IPS-15b (cell line): Measurements from ENCODE around the gene MYMX.

Experiments used
- H3K27me3 ChIP-seq: one replicate; pipeline ENCODE4 v1.6.1; 2013; ENCODE audit warnings: low read length; ENCODE audit not compliant: control insufficient read depth, insufficient read depth
- H3K36me3 ChIP-seq: one replicate; pipeline ENCODE4 v1.6.1; 2013; ENCODE audit warnings: low read length; ENCODE audit not compliant: control insufficient read depth, insufficient read depth
- H3K4me1 ChIP-seq: one replicate; pipeline ENCODE4 v1.6.1; 2013; ENCODE audit warnings: mild to moderate bottlenecking, low read length; ENCODE audit not compliant: control insufficient read depth, insufficient read depth
- H3K4me3 ChIP-seq: one replicate; pipeline ENCODE4 v1.5.1; 2013; ENCODE audit warnings: low read depth, low read length
- H3K9ac ChIP-seq: one replicate; pipeline ENCODE4 v1.6.1; 2013; ENCODE audit warnings: low read depth, mild to moderate bottlenecking, low read length
- H3K9me3 ChIP-seq: one replicate; pipeline ENCODE4 v1.6.1; 2013; ENCODE audit warnings: mild to moderate bottlenecking, low read length; ENCODE audit not compliant: control insufficient read depth, insufficient read depth

Gene MYMX

GRCh38 chr6:44203955-44204354 is 12.8 kb upstream of the MYMX start:
- Histone ChIP-seq H3K4me1 (peaks cover 26% of the 10 kb centered on the region), H3K27me3 (no peaks in the 10 kb centered on the region), H3K9ac (no peak overlapping the region), H3K36me3 (no peaks in the 10 kb centered on the region), H3K4me3 (no peak overlapping the region), H3K9me3 (no peaks in the 10 kb centered on the region)

GRCh38 chr6:44207966-44208365 is 8.8 kb upstream of the MYMX start:
- no peaks in the 10 kb centered on the region for H3K36me3 ChIP-seq
- H3K4me3 ChIP-seq, result no peak overlapping the region
- H3K9ac ChIP-seq, result no peak overlapping the region
- no peaks in the 10 kb centered on the region for H3K27me3 ChIP-seq
- peaks cover 12% of the 10 kb centered on the region for H3K4me1 ChIP-seq
- no peaks in the 10 kb centered on the region for H3K9me3 ChIP-seq

- no peak overlapping the region for H3K4me3 ChIP-seq
- peaks cover 8% of the 10 kb centered on the region for H3K4me1 ChIP-seq
- no peaks in the 10 kb centered on the region for H3K36me3 ChIP-seq
- no peaks in the 10 kb centered on the region for H3K27me3 ChIP-seq
- no peak overlapping the region for H3K9ac ChIP-seq
- no peaks in the 10 kb centered on the region for H3K9me3 ChIP-seq
These were observed 5.4 kb upstream of the MYMX start for GRCh38 chr6:44211284-44211683.

- peaks cover 19% of the 10 kb centered on the region for H3K4me1 ChIP-seq
- no peak overlapping the region for H3K4me3 ChIP-seq
- H3K36me3 ChIP-seq, result no peaks in the 10 kb centered on the region
- no peaks in the 10 kb centered on the region for H3K9me3 ChIP-seq
- H3K27me3 ChIP-seq, result no peaks in the 10 kb centered on the region
- H3K9ac ChIP-seq, result no peak overlapping the region
These were observed 2.4 kb upstream of the MYMX start for GRCh38 chr6:44214307-44214706.

GRCh38 chr6:44217332-44218143 is 812 bp downstream of the MYMX start:
- Histone ChIP-seq H3K9ac (no peak overlapping the region), H3K9me3 (no peaks in the 10 kb centered on the region), H3K4me1 (peaks cover 26% of the 10 kb centered on the region)

GRCh38 chr6:44219053-44219814 is 2.5 kb downstream of the MYMX start:
- no peaks in the 10 kb centered on the region for H3K36me3 ChIP-seq
- H3K4me3 ChIP-seq, result peak overlapping the region; percentile 64
- peak overlapping the region; percentile 85 for H3K9ac ChIP-seq
- H3K4me1 ChIP-seq, result peaks cover 26% of the 10 kb centered on the region
- H3K9me3 ChIP-seq, result no peaks in the 10 kb centered on the region
- no peaks in the 10 kb centered on the region for H3K27me3 ChIP-seq

More at GRCh38 chr6:44217332-44218143, 812 bp downstream of the MYMX start:
- Histone ChIP-seq H3K36me3 (no peaks in the 10 kb centered on the region), H3K27me3 (no peaks in the 10 kb centered on the region), H3K4me3 (no peak overlapping the region)

GRCh38 chr6:44219815-44220784 is 3.4 kb downstream of the MYMX start:
- H3K27me3 ChIP-seq, result no peaks in the 10 kb centered on the region
- no peaks in the 10 kb centered on the region for H3K9me3 ChIP-seq
- H3K4me3 ChIP-seq, result peak overlapping the region; percentile 31
- H3K4me1 ChIP-seq, result peaks cover 29% of the 10 kb centered on the region
- no peaks in the 10 kb centered on the region for H3K36me3 ChIP-seq
- no peak overlapping the region for H3K9ac ChIP-seq

GRCh38 chr6:44220913-44221290 is 4.2 kb downstream of the MYMX start:
- no peak overlapping the region for H3K4me3 ChIP-seq
- H3K9me3 ChIP-seq, result no peaks in the 10 kb centered on the region
- no peaks in the 10 kb centered on the region for H3K36me3 ChIP-seq
- no peaks in the 10 kb centered on the region for H3K27me3 ChIP-seq
- H3K4me1 ChIP-seq, result peaks cover 35% of the 10 kb centered on the region
- no peak overlapping the region for H3K9ac ChIP-seq

- H3K4me1 ChIP-seq, result peaks cover 37% of the 10 kb centered on the region
- H3K9ac ChIP-seq, result no peak overlapping the region
- no peak overlapping the region for H3K4me3 ChIP-seq
- H3K36me3 ChIP-seq, result no peaks in the 10 kb centered on the region
- H3K9me3 ChIP-seq, result no peaks in the 10 kb centered on the region
- no peaks in the 10 kb centered on the region for H3K27me3 ChIP-seq
These were observed 4.7 kb downstream of the MYMX start for GRCh38 chr6:44221291-44221960.

GRCh38 chr6:44221961-44222335 is 5.2 kb downstream of the MYMX start:
- Histone ChIP-seq H3K9ac (no peak overlapping the region), H3K4me1 (peaks cover 38% of the 10 kb centered on the region), H3K4me3 (no peak overlapping the region), H3K36me3 (no peaks in the 10 kb centered on the region), H3K9me3 (no peaks in the 10 kb centered on the region), H3K27me3 (no peaks in the 10 kb centered on the region)
